ENCODE results near the gene KIRREL1.

Gene KIRREL1

DNA sequence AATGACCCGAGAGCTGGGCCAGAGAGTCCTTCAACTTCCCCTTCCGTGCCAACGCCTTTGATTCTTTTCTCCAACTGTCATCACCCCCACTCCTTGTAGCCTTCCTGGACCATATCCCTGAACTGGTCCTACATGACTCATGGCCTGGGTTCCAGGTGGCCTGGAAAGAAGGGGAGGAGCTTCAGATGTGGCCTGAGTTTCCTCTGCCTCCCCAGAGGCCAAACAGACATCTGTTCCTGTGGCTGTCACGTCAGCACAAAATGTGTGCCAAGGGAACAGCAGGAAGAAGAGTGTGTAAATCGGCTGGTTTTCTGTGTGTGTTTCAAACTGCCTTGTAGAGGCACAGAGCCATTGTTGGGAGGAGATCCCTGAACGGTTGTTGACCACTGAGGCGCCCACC, 24.9 kb upstream of the KIRREL1 start:
- peak; percentile 13 for ATAC-seq
- TF ChIP-seq PPARA (CRISPR knock-in tag; IDR thresholded peaks at IDR 0.05; ENCODE audit: borderline replicate concordance) (no peak), ISL1 (CRISPR knock-in tag; IDR thresholded peaks at IDR 0.05) (no peak), CSDC2 (CRISPR knock-in tag; IDR thresholded peaks at IDR 0.05) (no peak), ZNF8 (CRISPR knock-in tag; IDR thresholded peaks at IDR 0.05) (no peak), OSR1 (CRISPR knock-in tag; IDR thresholded peaks at IDR 0.05) (no peak), TOX (CRISPR knock-in tag; IDR thresholded peaks at IDR 0.05; ENCODE audit: borderline replicate concordance) (no peak), RARB (CRISPR knock-in tag; IDR thresholded peaks at IDR 0.05) (no peak), ZFP3 (CRISPR knock-in tag; IDR thresholded peaks at IDR 0.05) (no peak), ESRRG (CRISPR knock-in tag; IDR thresholded peaks at IDR 0.05) (no peak), GLIS3 (CRISPR knock-in tag; IDR thresholded peaks at IDR 0.05) (no peak), BACH2 (CRISPR knock-in tag; IDR thresholded peaks at IDR 0.05; ENCODE audit: borderline replicate concordance) (no peak), ZNF565 (CRISPR knock-in tag; conservative IDR thresholded peaks at IDR 0.05; ENCODE audit: low read depth) (no peak), SNAI2 (CRISPR knock-in tag; IDR thresholded peaks at IDR 0.05) (no peak), ZNF70 (CRISPR knock-in tag; IDR thresholded peaks at IDR 0.05) (no peak)
- TF ChIP-seq, protein P1, sequence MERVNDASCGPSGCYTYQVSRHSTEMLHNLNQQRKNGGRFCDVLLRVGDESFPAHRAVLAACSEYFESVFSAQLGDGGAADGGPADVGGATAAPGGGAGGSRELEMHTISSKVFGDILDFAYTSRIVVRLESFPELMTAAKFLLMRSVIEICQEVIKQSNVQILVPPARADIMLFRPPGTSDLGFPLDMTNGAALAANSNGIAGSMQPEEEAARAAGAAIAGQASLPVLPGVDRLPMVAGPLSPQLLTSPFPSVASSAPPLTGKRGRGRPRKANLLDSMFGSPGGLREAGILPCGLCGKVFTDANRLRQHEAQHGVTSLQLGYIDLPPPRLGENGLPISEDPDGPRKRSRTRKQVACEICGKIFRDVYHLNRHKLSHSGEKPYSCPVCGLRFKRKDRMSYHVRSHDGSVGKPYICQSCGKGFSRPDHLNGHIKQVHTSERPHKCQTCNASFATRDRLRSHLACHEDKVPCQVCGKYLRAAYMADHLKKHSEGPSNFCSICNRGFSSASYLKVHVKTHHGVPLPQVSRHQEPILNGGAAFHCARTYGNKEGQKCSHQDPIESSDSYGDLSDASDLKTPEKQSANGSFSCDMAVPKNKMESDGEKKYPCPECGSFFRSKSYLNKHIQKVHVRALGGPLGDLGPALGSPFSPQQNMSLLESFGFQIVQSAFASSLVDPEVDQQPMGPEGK (CRISPR knock-in tag; IDR thresholded peaks at IDR 0.05; ENCODE audit: borderline replicate concordance): no peak
- TF ChIP-seq, protein P2, sequence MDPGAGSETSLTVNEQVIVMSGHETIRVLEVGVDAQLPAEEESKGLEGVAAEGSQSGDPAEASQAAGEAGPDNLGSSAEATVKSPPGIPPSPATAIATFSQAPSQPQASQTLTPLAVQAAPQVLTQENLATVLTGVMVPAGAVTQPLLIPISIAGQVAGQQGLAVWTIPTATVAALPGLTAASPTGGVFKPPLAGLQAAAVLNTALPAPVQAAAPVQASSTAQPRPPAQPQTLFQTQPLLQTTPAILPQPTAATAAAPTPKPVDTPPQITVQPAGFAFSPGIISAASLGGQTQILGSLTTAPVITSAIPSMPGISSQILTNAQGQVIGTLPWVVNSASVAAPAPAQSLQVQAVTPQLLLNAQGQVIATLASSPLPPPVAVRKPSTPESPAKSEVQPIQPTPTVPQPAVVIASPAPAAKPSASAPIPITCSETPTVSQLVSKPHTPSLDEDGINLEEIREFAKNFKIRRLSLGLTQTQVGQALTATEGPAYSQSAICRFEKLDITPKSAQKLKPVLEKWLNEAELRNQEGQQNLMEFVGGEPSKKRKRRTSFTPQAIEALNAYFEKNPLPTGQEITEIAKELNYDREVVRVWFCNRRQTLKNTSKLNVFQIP (CRISPR knock-in tag; IDR thresholded peaks at IDR 0.05; ENCODE audit: borderline replicate concordance, low read depth): no peak
- TF ChIP-seq, protein P3, sequence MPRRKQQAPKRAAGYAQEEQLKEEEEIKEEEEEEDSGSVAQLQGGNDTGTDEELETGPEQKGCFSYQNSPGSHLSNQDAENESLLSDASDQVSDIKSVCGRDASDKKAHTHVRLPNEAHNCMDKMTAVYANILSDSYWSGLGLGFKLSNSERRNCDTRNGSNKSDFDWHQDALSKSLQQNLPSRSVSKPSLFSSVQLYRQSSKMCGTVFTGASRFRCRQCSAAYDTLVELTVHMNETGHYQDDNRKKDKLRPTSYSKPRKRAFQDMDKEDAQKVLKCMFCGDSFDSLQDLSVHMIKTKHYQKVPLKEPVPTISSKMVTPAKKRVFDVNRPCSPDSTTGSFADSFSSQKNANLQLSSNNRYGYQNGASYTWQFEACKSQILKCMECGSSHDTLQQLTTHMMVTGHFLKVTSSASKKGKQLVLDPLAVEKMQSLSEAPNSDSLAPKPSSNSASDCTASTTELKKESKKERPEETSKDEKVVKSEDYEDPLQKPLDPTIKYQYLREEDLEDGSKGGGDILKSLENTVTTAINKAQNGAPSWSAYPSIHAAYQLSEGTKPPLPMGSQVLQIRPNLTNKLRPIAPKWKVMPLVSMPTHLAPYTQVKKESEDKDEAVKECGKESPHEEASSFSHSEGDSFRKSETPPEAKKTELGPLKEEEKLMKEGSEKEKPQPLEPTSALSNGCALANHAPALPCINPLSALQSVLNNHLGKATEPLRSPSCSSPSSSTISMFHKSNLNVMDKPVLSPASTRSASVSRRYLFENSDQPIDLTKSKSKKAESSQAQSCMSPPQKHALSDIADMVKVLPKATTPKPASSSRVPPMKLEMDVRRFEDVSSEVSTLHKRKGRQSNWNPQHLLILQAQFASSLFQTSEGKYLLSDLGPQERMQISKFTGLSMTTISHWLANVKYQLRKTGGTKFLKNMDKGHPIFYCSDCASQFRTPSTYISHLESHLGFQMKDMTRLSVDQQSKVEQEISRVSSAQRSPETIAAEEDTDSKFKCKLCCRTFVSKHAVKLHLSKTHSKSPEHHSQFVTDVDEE (CRISPR knock-in tag; IDR thresholded peaks at IDR 0.05): no peak
- TF ChIP-seq, protein P4, sequence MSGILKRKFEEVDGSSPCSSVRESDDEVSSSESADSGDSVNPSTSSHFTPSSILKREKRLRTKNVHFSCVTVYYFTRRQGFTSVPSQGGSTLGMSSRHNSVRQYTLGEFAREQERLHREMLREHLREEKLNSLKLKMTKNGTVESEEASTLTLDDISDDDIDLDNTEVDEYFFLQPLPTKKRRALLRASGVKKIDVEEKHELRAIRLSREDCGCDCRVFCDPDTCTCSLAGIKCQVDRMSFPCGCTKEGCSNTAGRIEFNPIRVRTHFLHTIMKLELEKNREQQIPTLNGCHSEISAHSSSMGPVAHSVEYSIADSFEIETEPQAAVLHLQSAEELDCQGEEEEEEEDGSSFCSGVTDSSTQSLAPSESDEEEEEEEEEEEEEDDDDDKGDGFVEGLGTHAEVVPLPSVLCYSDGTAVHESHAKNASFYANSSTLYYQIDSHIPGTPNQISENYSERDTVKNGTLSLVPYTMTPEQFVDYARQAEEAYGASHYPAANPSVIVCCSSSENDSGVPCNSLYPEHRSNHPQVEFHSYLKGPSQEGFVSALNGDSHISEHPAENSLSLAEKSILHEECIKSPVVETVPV (CRISPR knock-in tag; IDR thresholded peaks at IDR 0.05): no peak
- TF ChIP-seq, protein P5, sequence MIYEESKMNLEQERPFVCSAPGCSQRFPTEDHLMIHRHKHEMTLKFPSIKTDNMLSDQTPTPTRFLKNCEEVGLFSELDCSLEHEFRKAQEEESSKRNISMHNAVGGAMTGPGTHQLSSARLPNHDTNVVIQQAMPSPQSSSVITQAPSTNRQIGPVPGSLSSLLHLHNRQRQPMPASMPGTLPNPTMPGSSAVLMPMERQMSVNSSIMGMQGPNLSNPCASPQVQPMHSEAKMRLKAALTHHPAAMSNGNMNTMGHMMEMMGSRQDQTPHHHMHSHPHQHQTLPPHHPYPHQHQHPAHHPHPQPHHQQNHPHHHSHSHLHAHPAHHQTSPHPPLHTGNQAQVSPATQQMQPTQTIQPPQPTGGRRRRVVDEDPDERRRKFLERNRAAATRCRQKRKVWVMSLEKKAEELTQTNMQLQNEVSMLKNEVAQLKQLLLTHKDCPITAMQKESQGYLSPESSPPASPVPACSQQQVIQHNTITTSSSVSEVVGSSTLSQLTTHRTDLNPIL (CRISPR knock-in tag; IDR thresholded peaks at IDR 0.05; ENCODE audit: low read depth): no peak

DNA sequence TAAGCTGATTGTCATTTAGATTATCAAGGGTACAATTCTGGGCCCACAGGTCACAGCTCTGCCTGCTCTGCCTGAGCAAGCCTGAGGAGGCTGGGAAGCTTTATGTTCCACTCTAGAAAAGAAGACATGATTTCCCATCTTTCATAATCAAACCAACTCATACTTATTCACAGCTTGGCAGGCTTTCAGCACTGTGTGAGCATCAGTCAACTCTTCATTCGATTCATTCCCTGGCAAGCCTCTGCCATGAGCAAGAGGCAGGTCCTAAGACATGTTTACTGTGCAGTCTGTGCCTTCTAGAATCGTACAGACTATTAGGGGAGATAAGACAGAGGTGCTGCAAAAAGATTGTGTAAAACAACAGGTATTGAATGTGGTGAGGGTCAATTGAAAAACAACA, 24.5 kb upstream of the KIRREL1 start:
- ATAC-seq: peak; percentile 84
- no peak for TF ChIP-seq ZC3H10 (CRISPR knock-in tag; IDR thresholded peaks at IDR 0.05)
- no peak for TF ChIP-seq GLIS3 (CRISPR knock-in tag; IDR thresholded peaks at IDR 0.05)
- TF ChIP-seq ZNF70 (CRISPR knock-in tag; IDR thresholded peaks at IDR 0.05): no peak
- no peak for TF ChIP-seq ZNF8 (CRISPR knock-in tag; IDR thresholded peaks at IDR 0.05)
- TF ChIP-seq TCF4 (CRISPR knock-in tag; IDR thresholded peaks at IDR 0.05; ENCODE audit: borderline replicate concordance): no peak
- TF ChIP-seq, protein P5 (CRISPR knock-in tag; IDR thresholded peaks at IDR 0.05; ENCODE audit: low read depth): no peak
- TF ChIP-seq, protein P3 (CRISPR knock-in tag; IDR thresholded peaks at IDR 0.05): no peak
- no peak for TF ChIP-seq TOX (CRISPR knock-in tag; IDR thresholded peaks at IDR 0.05; ENCODE audit: borderline replicate concordance)
